AML-193 (cell line): ENCODE data around the gene DHRS13.
A peak's percentile ranks its signal among the peaks of the same experiment; 100 is the strongest.

Experiments
- DNase-seq, 2 experiments: peaks; one replicate each; lab custom pipeline; 2025; lab: John Stamatoyannopoulos, UW

The DHRS13 gene

GRCh38 chr17:28858801-28859355 is 44.0 kb downstream of the DHRS13 start:
- DNase-seq = no peak

GRCh38 chr17:28857905-28858800 is 44.7 kb downstream of the DHRS13 start:
- DNase-seq = no peak

GRCh38 chr17:28856028-28856574 is 46.8 kb downstream of the DHRS13 start:
- no peak for DNase-seq

- no peak for DNase-seq
Measured at GRCh38 chr17:28855336-28855679, 47.6 kb downstream of the DHRS13 start.

GRCh38 chr17:28854457-28855335 is 48.2 kb downstream of the DHRS13 start, which contains the start of gene ERAL1:
Gene ERAL1, plus strand, starts transcription at chr17:28855016. Its CDS starts 19 bp downstream, at chr17:28855035.
- DNase-seq = peak; percentile 85 to 94

- no peak for DNase-seq
Measured at GRCh38 chr17:28853295-28853694, 49.6 kb downstream of the DHRS13 start.

- peak; percentile 71 to 72 for DNase-seq
Measured at GRCh38 chr17:28849281-28849680, 53.6 kb downstream of the DHRS13 start.

- peak; percentile 69 to 89 for DNase-seq
Measured at GRCh38 chr17:28848667-28849066, 54.2 kb downstream of the DHRS13 start.
